Measurements from ENCODE around the gene SPATA32.
"Not testable (repeated sequence)": the region's sequence is repeated elsewhere in the genome, so short reads cannot be mapped to it uniquely, and the experiment has no call there.

Gene SPATA32

GRCh38 chr17:45302649-45303173, 40.8 kb upstream of the SPATA32 start:
- TF ChIP-seq CTCF (IDR thresholded peaks at IDR 0.05), result no peak
- DNase-seq, result no peak
- H3K4me3 Mint-ChIP-seq, result no peak overlapping the region
- H3K36me3 Mint-ChIP-seq (ENCODE audit: low read depth), result peaks cover 5% of the 10 kb centered on the region
- no peaks in the 10 kb centered on the region for H3K9me3 Mint-ChIP-seq
- H3K4me1 Mint-ChIP-seq, result peaks cover 42% of the 10 kb centered on the region
- H3K27ac Mint-ChIP-seq, result peak overlapping the region; percentile 57
- H3K27me3 Mint-ChIP-seq (ENCODE audit: low read depth, poor library complexity), result peaks cover 2% of the 10 kb centered on the region

- not testable (repeated sequence) for H3K4me3 Mint-ChIP-seq; H3K36me3 Mint-ChIP-seq (ENCODE audit: low read depth); H3K27me3 Mint-ChIP-seq (ENCODE audit: low read depth, poor library complexity); H3K9me3 Mint-ChIP-seq; DNase-seq
- H3K27ac Mint-ChIP-seq, result peak overlapping the region; percentile 57
- H3K4me1 Mint-ChIP-seq, result peaks cover 42% of the 10 kb centered on the region
Measured at GRCh38 chr17:45302220-45302619, 40.3 kb upstream of the SPATA32 start.

- H3K4me1 Mint-ChIP-seq, result peaks cover 42% of the 10 kb centered on the region
- H3K9me3 Mint-ChIP-seq, result no peaks in the 10 kb centered on the region
- H3K27ac Mint-ChIP-seq, result no peak overlapping the region
- no peak for TF ChIP-seq CTCF (IDR thresholded peaks at IDR 0.05)
- DNase-seq, result no peak
- H3K4me3 Mint-ChIP-seq, result no peak overlapping the region
- H3K27me3 Mint-ChIP-seq (ENCODE audit: low read depth, poor library complexity), result peaks cover 2% of the 10 kb centered on the region
- H3K36me3 Mint-ChIP-seq (ENCODE audit: low read depth), result peaks cover 7% of the 10 kb centered on the region
Measured at GRCh38 chr17:45301674-45302073, 39.8 kb upstream of the SPATA32 start.

- H3K27me3 Mint-ChIP-seq (ENCODE audit: low read depth, poor library complexity), result peaks cover 2% of the 10 kb centered on the region
- H3K4me1 Mint-ChIP-seq, result peaks cover 31% of the 10 kb centered on the region
- no peak overlapping the region for H3K4me3 Mint-ChIP-seq
- H3K27ac Mint-ChIP-seq, result peak overlapping the region; percentile 17
- no peak for TF ChIP-seq CTCF (IDR thresholded peaks at IDR 0.05)
- no peak for DNase-seq
- peaks cover 10% of the 10 kb centered on the region for H3K36me3 Mint-ChIP-seq (ENCODE audit: low read depth)
- no peaks in the 10 kb centered on the region for H3K9me3 Mint-ChIP-seq
Measured at GRCh38 chr17:45300060-45300751, 38.3 kb upstream of the SPATA32 start.

- no peak for TF ChIP-seq CTCF (IDR thresholded peaks at IDR 0.05)
- no peak overlapping the region for H3K4me3 Mint-ChIP-seq
- H3K9me3 Mint-ChIP-seq, result no peaks in the 10 kb centered on the region
- H3K27me3 Mint-ChIP-seq (ENCODE audit: low read depth, poor library complexity), result peaks cover 2% of the 10 kb centered on the region
- H3K4me1 Mint-ChIP-seq, result peaks cover 28% of the 10 kb centered on the region
- no peak for DNase-seq
- H3K27ac Mint-ChIP-seq, result peak overlapping the region; percentile 39
- H3K36me3 Mint-ChIP-seq (ENCODE audit: low read depth), result peaks cover 7% of the 10 kb centered on the region
Measured at GRCh38 chr17:45299361-45299760, 37.5 kb upstream of the SPATA32 start.

GRCh38 chr17:45298546-45299285, 36.8 kb upstream of the SPATA32 start:
- no peak for DNase-seq
- TF ChIP-seq CTCF (IDR thresholded peaks at IDR 0.05), result no peak
- Mint-ChIP-seq H3K9me3 (no peaks in the 10 kb centered on the region), H3K27ac (peak overlapping the region; percentile 19), H3K27me3 (ENCODE audit: low read depth, poor library complexity) (peaks cover 2% of the 10 kb centered on the region), H3K36me3 (ENCODE audit: low read depth) (peaks cover 5% of the 10 kb centered on the region), H3K4me1 (peaks cover 35% of the 10 kb centered on the region), H3K4me3 (no peak overlapping the region)
